HEK293 (cell line): Measurements from ENCODE around the gene IL10RA.

Source experiments
- CTCF ChIA-PET: fragments of 350-600 bp; formaldehyde crosslinking; extraction: SDS; loops from one replicate; lab custom pipeline; 2021; ENCODE audit warnings: antibody characterized with exemption; lab: Yijun Ruan, JAX
- POLR2A ChIA-PET: fragments of 300-600 bp; formaldehyde crosslinking; extraction: SDS; loops from one replicate; lab custom pipeline; 2020; ENCODE audit warnings: antibody characterized with exemption, inconsistent platforms; lab: Yijun Ruan, JAX
- H3K27ac ChIP-seq: fragments of 200-500 bp; sonication (Bioruptor generic); 2 replicates; pipeline ENCODE4 v1.5.1; 2014; ENCODE audit warnings: low read depth, low read length, control low read depth, inconsistent platforms; ENCODE audit errors: extremely low read depth
- H3K36me3 ChIP-seq, 2 experiments: fragments of 200-500 bp in 1 of 2; sonication (Bioruptor generic) in 1 of 2; 1 replicate in 1 of 2; 2 replicates in 1 of 2; pipeline ENCODE4 v1.5.1; 2014 to 2017; ENCODE audit warnings: inconsistent platforms in 2 of 2, low read length in 2 of 2; ENCODE audit not compliant: control insufficient read depth in 2 of 2, insufficient read depth in 1 of 2
- H3K4me1 ChIP-seq: fragments of 200-500 bp; sonication (Bioruptor generic); 2 replicates; pipeline ENCODE4 v1.5.1; 2014; ENCODE audit warnings: mild to moderate bottlenecking, low read length, inconsistent platforms; ENCODE audit not compliant: control insufficient read depth, insufficient read depth
- H3K4me3 ChIP-seq: 2 replicates; pipeline ENCODE4 v1.5.1; 2011; ENCODE audit warnings: low read depth, mild to moderate bottlenecking, control low read depth, low read length, moderate library complexity
- H3K9me3 ChIP-seq: fragments of 200-500 bp; sonication (Bioruptor generic); 2 replicates; pipeline ENCODE4 v1.5.1; 2014; ENCODE audit warnings: low read depth, low read length, inconsistent platforms; ENCODE audit not compliant: control insufficient read depth, insufficient read depth
- BCL11B ChIP-seq: fragments of 450-650 bp; formaldehyde crosslinking; IDR thresholded peaks from 2 replicates; pipeline ENCODE4 v1.5.1; 2016; ENCODE audit warnings: low read depth, missing biosample characterization, missing genetic modification characterization
- HIC1 ChIP-seq: fragments of 450-650 bp; formaldehyde crosslinking; IDR thresholded peaks from 2 replicates; pipeline ENCODE4 v1.5.1; 2016; ENCODE audit warnings: missing biosample characterization, missing genetic modification characterization
- KLF17 ChIP-seq: fragments of 450-650 bp; formaldehyde crosslinking; IDR thresholded peaks from 2 replicates; pipeline ENCODE4 v1.5.1; 2016; ENCODE audit warnings: missing biosample characterization, missing genetic modification characterization
- MZF1 ChIP-seq: fragments of 450-650 bp; formaldehyde crosslinking; IDR thresholded peaks from 2 replicates; pipeline ENCODE4 v1.5.1; 2017; ENCODE audit warnings: missing biosample characterization, missing genetic modification characterization, borderline replicate concordance
- PRDM1 ChIP-seq: fragments of 450-650 bp; formaldehyde crosslinking; IDR thresholded peaks from 2 replicates; pipeline ENCODE4; 2016; ENCODE audit warnings: missing biosample characterization, missing genetic modification characterization
- SP7 ChIP-seq: fragments of 450-650 bp; formaldehyde crosslinking; IDR thresholded peaks from 2 replicates; pipeline ENCODE4 v1.5.1; 2016; ENCODE audit warnings: missing biosample characterization, missing genetic modification characterization
- ZBTB48 ChIP-seq: fragments of 450-650 bp; formaldehyde crosslinking; IDR thresholded peaks from 2 replicates; pipeline ENCODE4 v1.5.1; 2016; ENCODE audit warnings: missing biosample characterization, missing genetic modification characterization
- ZFP69B ChIP-seq: fragments of 450-650 bp; formaldehyde crosslinking; IDR thresholded peaks from 2 replicates; pipeline ENCODE4 v1.5.1; 2016; ENCODE audit warnings: missing biosample characterization, missing genetic modification characterization
- ZNF214 ChIP-seq: fragments of 450-650 bp; formaldehyde crosslinking; IDR thresholded peaks from 2 replicates; pipeline ENCODE4 v1.5.1; 2017; ENCODE audit warnings: missing biosample characterization, mild to moderate bottlenecking, missing genetic modification characterization, borderline replicate concordance
- ZNF248 ChIP-seq: fragments of 450-650 bp; formaldehyde crosslinking; IDR thresholded peaks from 2 replicates; pipeline ENCODE4 v1.5.1; 2017; ENCODE audit warnings: missing biosample characterization, missing genetic modification characterization
- ZNF292 ChIP-seq: fragments of 450-650 bp; formaldehyde crosslinking; IDR thresholded peaks from 2 replicates; pipeline ENCODE4 v1.5.1; 2016; ENCODE audit warnings: low read depth, missing biosample characterization, missing genetic modification characterization, borderline replicate concordance
- ZNF777 ChIP-seq: fragments of 450-650 bp; formaldehyde crosslinking; IDR thresholded peaks from 2 replicates; pipeline ENCODE4 v1.5.1; 2017; ENCODE audit warnings: missing biosample characterization, missing genetic modification characterization, borderline replicate concordance
- ZSCAN18 ChIP-seq: fragments of 450-650 bp; formaldehyde crosslinking; IDR thresholded peaks from 2 replicates; pipeline ENCODE4 v1.5.1; 2016; ENCODE audit warnings: missing biosample characterization, missing genetic modification characterization
- ZSCAN5A ChIP-seq: fragments of 450-650 bp; formaldehyde crosslinking; IDR thresholded peaks from 2 replicates; pipeline ENCODE4 v1.5.1; 2016; ENCODE audit warnings: missing biosample characterization, missing genetic modification characterization

The IL10RA gene

GRCh38 chr11:118001494-118001971, 15.3 kb downstream of the IL10RA start:
- Histone ChIP-seq H3K27ac (no peak overlapping the region), H3K9me3 (no peaks in the 10 kb centered on the region), H3K4me1 (no peaks in the 10 kb centered on the region), H3K36me3 (no peaks in the 10 kb centered on the region), H3K4me3 (no peak overlapping the region)
- CTCF ChIA-PET, result interaction anchor here (0.6 kb wide), 1 partner anchor 168 kb away, joined by 3 read pairs; no protein-coding TSS in a partner anchor
- no peak for TF ChIP-seq ZNF214 (tag by site-specific recombination)
- no peak for TF ChIP-seq ZNF777
- TF ChIP-seq ZNF248 (tag by site-specific recombination), result no peak
- TF ChIP-seq ZSCAN5A, result no peak
- no peak for TF ChIP-seq SP7
- POLR2A ChIA-PET, result no interaction called here

GRCh38 chr11:118002010-118002540, 15.9 kb downstream of the IL10RA start:
- POLR2A ChIA-PET, result no interaction called here

More at GRCh38 chr11:118002010-118002540, 15.9 kb downstream of the IL10RA start:
- Histone ChIP-seq H3K4me1 (no peaks in the 10 kb centered on the region), H3K9me3 (no peaks in the 10 kb centered on the region), H3K36me3 (no peaks in the 10 kb centered on the region), H3K4me3 (no peak overlapping the region)
- CTCF ChIA-PET, result interaction anchor here (0.6 kb wide), 1 partner anchor 168 kb away, joined by 3 read pairs; no protein-coding TSS in a partner anchor
- no peak for TF ChIP-seq KLF17 (tag by site-specific recombination)
- no peak for TF ChIP-seq HIC1 (tag by site-specific recombination)
- no peak for TF ChIP-seq ZBTB48 (tag by site-specific recombination)
- TF ChIP-seq PRDM1, result no peak
- TF ChIP-seq BCL11B (tag by site-specific recombination), result no peak
- no peak for TF ChIP-seq ZFP69B (tag by site-specific recombination)
- no peak for TF ChIP-seq MZF1 (tag by site-specific recombination)
- TF ChIP-seq ZNF292 (tag by site-specific recombination), result no peak
- TF ChIP-seq ZSCAN18 (tag by site-specific recombination), result no peak
- TF ChIP-seq, all 188 proteins: peak for 0
- no peak overlapping the region for H3K27ac ChIP-seq
